ENCODE data around the gene AGPAT1. TPM values are rescaled to one million over a fixed set of nuclear protein-coding genes. Genes with fewer than 3 reads are reported as not detected.

AGPAT1 gene
- total and polyA plus RNA-seq, 2 experiments from 2014 or later, result 39.8 to 82.1 TPM

DNA sequence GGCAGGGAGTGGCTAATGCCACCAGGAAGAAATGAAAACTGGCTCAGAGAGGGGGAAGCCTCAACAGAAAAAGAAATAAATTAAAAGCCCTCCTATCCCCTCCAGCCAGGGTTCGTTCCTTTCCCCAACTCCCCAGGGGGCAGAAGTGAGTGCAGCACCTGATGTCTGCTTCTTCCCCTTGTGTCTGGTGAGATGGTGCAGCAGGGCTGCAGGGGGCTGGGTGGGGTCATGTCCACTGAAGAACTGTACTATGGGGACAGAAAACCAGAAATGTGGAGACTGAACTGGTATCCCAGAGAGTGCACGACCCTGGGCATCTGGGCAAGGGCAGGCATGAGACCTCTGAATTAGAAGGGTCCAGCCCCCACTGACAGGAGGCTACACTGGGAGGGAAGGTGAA is 7.5 kb downstream of the AGPAT1 start:
- Mint-ChIP-seq H3K27me3 (ENCODE audit: insufficient read depth, low read depth, poor library complexity) (peaks cover 6% of the 10 kb centered on the region), H3K4me3 (no peak overlapping the region), H3K36me3 (ENCODE audit: low read depth) (peaks cover 58% of the 10 kb centered on the region), H3K4me1 (peaks cover 21% of the 10 kb centered on the region), H3K27ac (no peak overlapping the region), H3K9me3 (no peaks in the 10 kb centered on the region)
- no peaks in the 10 kb centered on the region for H3K9me2 ChIP-seq (ENCODE audit: insufficient read depth)
- H3K36me3 ChIP-seq (ENCODE audit: insufficient read depth), result no peaks in the 10 kb centered on the region; the same call in 1 of the 2 replicates
- peaks cover 12% of the 10 kb centered on the region for H3K4me1 ChIP-seq (ENCODE audit: insufficient read depth)
- no peak for TF ChIP-seq JUNB (IDR thresholded peaks at IDR 0.05; ENCODE audit: unreplicated experiment)
- TF ChIP-seq POLR2AphosphoS5 (IDR thresholded peaks at IDR 0.05; ENCODE audit: low read depth), result 0 out of 2 replicates have a peak, but pooled peaks have one; percentile 11
- ATAC-seq (no peak), DNase-seq (ENCODE audit: low spot score) (no peak)
- H3F3A ChIP-seq (replicated peaks; ENCODE audit: low read depth), result peaks cover 12% of the 10 kb centered on the region
- H2AFZ ChIP-seq, result no peak overlapping the region
- peak overlapping the region; percentile 87; the same call in 1 of the 2 replicates for H3K27ac ChIP-seq (ENCODE audit: low read depth)
- H3K4me2 ChIP-seq, result no peak overlapping the region
- H4K20me1 ChIP-seq (replicated peaks; ENCODE audit: insufficient read depth), result peaks cover 15% of the 10 kb centered on the region; the same call in 1 of the 2 replicates
- H3K79me2 ChIP-seq (replicated peaks; ENCODE audit: insufficient read depth), result peaks cover 17% of the 10 kb centered on the region
- no peaks in the 10 kb centered on the region for H3K27me3 ChIP-seq (ENCODE audit: insufficient read depth)
- no peak overlapping the region for H3K4me3 ChIP-seq

DNA sequence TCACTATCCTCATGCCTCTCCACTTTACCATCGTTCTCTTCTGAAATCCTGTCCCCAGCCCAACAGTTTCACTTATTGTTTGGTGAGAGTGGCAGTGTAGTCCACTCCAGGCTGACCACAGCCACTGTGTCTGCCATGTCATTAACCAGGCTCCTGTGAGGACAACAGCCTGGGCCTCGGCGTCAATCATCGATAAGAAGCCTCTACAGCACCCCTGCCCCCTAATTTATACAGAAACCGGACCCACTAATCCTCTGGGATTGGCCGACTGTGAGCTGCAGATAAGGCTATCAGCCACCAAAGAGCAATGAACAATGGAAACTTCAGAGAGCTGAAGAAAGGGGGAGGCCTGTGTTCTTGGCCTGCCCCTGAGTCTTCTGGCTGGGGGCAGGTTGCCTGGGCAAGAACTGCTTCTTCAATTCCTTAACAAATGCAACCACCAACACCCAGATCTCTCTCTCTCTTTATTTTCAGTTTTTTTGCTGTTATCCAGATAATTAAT is 8.1 kb downstream of the AGPAT1 start:
- Histone ChIP-seq H3K36me3 (ENCODE audit: insufficient read depth) (no peaks in the 10 kb centered on the region; the same call in 1 of the 2 replicates), H3K27me3 (ENCODE audit: insufficient read depth) (no peaks in the 10 kb centered on the region), H3K4me1 (ENCODE audit: insufficient read depth) (peaks cover 12% of the 10 kb centered on the region), H3K4me2 (peak overlapping the region; percentile 89), H4K20me1 (replicated peaks; ENCODE audit: insufficient read depth) (peaks cover 14% of the 10 kb centered on the region; the same call in 1 of the 2 replicates), H3K79me2 (replicated peaks; ENCODE audit: insufficient read depth) (peaks cover 12% of the 10 kb centered on the region), H3K9me2 (ENCODE audit: insufficient read depth) (no peaks in the 10 kb centered on the region), H3K27ac (ENCODE audit: low read depth) (peak overlapping the region; percentile 87; the same call in 1 of the 2 replicates), H2AFZ (no peak overlapping the region), H3K4me3 (peak overlapping the region; percentile 64; the same call in 1 of the 2 replicates), H3F3A (replicated peaks; ENCODE audit: low read depth) (peaks cover 12% of the 10 kb centered on the region)
- ATAC-seq (no peak), DNase-seq (ENCODE audit: low spot score) (no peak)
- H3K36me3 Mint-ChIP-seq (ENCODE audit: low read depth), result peaks cover 63% of the 10 kb centered on the region
- peak overlapping the region; percentile 26; the same call in 1 of the 2 replicates for H3K27ac Mint-ChIP-seq
- peaks cover 19% of the 10 kb centered on the region for H3K4me1 Mint-ChIP-seq
- H3K4me3 Mint-ChIP-seq, result no peak overlapping the region; the same call in 2 of the 3 replicates
- H3K9me3 Mint-ChIP-seq, result no peaks in the 10 kb centered on the region
- no peak for TF ChIP-seq POLR2AphosphoS5 (IDR thresholded peaks at IDR 0.05; ENCODE audit: low read depth)
- peaks cover 10% of the 10 kb centered on the region for H3K27me3 Mint-ChIP-seq (ENCODE audit: insufficient read depth, low read depth, poor library complexity)

DNA sequence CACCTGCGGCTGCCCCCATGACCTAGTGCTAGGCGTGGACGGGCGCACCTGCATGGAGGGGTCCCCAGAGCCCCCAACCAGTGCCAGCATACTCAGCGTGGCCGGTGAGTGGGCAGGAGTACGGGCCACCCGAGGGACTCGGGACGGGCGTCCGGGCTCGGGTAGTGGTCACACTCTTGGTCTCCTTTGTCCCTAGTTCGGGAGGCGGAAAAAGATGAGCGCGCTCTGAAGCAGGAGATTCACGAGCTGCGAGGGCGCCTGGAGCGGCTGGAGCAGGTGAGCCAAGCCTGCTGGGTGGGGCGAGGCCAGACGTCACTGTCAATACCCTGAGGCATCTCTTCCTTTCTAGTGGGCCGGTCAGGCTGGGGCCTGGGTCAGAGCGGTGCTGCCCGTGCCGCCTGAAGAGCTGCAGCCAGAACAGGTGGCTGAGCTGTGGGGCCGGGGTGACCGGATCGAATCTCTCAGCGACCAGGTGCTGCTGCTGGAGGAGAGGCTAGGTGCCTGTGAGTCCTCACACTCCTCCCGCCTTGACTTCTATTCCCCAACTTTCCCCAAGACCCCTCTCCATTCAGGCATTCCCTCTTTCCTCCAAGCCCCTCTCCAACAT is 8.6 kb downstream of the AGPAT1 start:
- Mint-ChIP-seq H3K27ac (peak overlapping the region; percentile 81), H3K4me1 (peaks cover 20% of the 10 kb centered on the region), H3K9me3 (no peaks in the 10 kb centered on the region), H3K36me3 (ENCODE audit: low read depth) (peaks cover 68% of the 10 kb centered on the region), H3K4me3 (no peak overlapping the region; the same call in 2 of the 3 replicates), H3K27me3 (ENCODE audit: insufficient read depth, low read depth, poor library complexity) (peaks cover 10% of the 10 kb centered on the region)
- H3K79me2 ChIP-seq (replicated peaks; ENCODE audit: insufficient read depth), result peaks cover 6% of the 10 kb centered on the region; the same call in 1 of the 2 replicates
- peaks cover 12% of the 10 kb centered on the region for H3F3A ChIP-seq (replicated peaks; ENCODE audit: low read depth)
- H3K36me3 ChIP-seq (ENCODE audit: insufficient read depth), result no peaks in the 10 kb centered on the region; the same call in 1 of the 2 replicates
- TF ChIP-seq POLR2AphosphoS5 (IDR thresholded peaks at IDR 0.05; ENCODE audit: low read depth), result no peak
- no peak for TF ChIP-seq ZNF331 (CRISPR knock-in tag; IDR thresholded peaks at IDR 0.05; ENCODE audit: low read depth)
- no peak for TF ChIP-seq NANOG (IDR thresholded peaks at IDR 0.05; ENCODE audit: borderline replicate concordance)
- TF ChIP-seq, protein P1, sequence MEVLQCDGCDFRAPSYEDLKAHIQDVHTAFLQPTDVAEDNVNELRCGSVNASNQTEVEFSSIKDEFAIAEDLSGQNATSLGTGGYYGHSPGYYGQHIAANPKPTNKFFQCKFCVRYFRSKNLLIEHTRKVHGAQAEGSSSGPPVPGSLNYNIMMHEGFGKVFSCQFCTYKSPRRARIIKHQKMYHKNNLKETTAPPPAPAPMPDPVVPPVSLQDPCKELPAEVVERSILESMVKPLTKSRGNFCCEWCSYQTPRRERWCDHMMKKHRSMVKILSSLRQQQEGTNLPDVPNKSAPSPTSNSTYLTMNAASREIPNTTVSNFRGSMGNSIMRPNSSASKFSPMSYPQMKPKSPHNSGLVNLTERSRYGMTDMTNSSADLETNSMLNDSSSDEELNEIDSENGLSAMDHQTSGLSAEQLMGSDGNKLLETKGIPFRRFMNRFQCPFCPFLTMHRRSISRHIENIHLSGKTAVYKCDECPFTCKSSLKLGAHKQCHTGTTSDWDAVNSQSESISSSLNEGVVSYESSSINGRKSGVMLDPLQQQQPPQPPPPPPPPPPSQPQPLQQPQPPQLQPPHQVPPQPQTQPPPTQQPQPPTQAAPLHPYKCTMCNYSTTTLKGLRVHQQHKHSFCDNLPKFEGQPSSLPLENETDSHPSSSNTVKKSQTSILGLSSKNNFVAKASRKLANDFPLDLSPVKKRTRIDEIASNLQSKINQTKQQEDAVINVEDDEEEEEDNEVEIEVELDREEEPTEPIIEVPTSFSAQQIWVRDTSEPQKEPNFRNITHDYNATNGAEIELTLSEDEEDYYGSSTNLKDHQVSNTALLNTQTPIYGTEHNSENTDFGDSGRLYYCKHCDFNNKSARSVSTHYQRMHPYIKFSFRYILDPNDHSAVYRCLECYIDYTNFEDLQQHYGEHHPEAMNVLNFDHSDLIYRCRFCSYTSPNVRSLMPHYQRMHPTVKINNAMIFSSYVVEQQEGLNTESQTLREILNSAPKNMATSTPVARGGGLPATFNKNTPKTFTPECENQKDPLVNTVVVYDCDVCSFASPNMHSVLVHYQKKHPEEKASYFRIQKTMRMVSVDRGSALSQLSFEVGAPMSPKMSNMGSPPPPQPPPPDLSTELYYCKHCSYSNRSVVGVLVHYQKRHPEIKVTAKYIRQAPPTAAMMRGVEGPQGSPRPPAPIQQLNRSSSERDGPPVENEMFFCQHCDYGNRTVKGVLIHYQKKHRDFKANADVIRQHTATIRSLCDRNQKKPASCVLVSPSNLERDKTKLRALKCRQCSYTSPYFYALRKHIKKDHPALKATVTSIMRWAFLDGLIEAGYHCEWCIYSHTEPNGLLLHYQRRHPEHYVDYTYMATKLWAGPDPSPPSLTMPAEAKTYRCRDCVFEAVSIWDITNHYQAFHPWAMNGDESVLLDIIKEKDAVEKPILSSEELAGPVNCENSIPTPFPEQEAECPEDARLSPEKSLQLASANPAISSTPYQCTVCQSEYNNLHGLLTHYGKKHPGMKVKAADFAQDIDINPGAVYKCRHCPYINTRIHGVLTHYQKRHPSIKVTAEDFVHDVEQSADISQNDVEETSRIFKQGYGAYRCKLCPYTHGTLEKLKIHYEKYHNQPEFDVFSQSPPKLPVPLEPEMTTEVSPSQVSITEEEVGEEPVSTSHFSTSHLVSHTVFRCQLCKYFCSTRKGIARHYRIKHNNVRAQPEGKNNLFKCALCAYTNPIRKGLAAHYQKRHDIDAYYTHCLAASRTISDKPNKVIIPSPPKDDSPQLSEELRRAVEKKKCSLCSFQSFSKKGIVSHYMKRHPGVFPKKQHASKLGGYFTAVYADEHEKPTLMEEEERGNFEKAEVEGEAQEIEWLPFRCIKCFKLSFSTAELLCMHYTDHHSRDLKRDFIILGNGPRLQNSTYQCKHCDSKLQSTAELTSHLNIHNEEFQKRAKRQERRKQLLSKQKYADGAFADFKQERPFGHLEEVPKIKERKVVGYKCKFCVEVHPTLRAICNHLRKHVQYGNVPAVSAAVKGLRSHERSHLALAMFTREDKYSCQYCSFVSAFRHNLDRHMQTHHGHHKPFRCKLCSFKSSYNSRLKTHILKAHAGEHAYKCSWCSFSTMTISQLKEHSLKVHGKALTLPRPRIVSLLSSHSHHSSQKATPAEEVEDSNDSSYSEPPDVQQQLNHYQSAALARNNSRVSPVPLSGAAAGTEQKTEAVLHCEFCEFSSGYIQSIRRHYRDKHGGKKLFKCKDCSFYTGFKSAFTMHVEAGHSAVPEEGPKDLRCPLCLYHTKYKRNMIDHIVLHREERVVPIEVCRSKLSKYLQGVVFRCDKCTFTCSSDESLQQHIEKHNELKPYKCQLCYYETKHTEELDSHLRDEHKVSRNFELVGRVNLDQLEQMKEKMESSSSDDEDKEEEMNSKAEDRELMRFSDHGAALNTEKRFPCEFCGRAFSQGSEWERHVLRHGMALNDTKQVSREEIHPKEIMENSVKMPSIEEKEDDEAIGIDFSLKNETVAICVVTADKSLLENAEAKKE (CRISPR knock-in tag; IDR thresholded peaks at IDR 0.05), result no peak
- TF ChIP-seq JUNB (IDR thresholded peaks at IDR 0.05; ENCODE audit: unreplicated experiment), result no peak
- peaks cover 12% of the 10 kb centered on the region for H3K4me1 ChIP-seq (ENCODE audit: insufficient read depth)
- H2AFZ ChIP-seq, result no peak overlapping the region
- peak; percentile 53 for ATAC-seq
- H4K20me1 ChIP-seq (replicated peaks; ENCODE audit: insufficient read depth), result peaks cover 9% of the 10 kb centered on the region; the same call in 1 of the 2 replicates
- no peaks in the 10 kb centered on the region for H3K9me2 ChIP-seq (ENCODE audit: insufficient read depth)
- peak overlapping the region; percentile 89 for H3K4me2 ChIP-seq
- H3K4me3 ChIP-seq, result peak overlapping the region; percentile 64
- H3K27ac ChIP-seq (ENCODE audit: low read depth), result peak overlapping the region; percentile 87
- DNase-seq (ENCODE audit: low spot score), result peak; percentile 75
- no peaks in the 10 kb centered on the region for H3K27me3 ChIP-seq (ENCODE audit: insufficient read depth)

Data from GM23338 (cell line).